ENCODE measurements around the gene KCNJ1.

DNA sequence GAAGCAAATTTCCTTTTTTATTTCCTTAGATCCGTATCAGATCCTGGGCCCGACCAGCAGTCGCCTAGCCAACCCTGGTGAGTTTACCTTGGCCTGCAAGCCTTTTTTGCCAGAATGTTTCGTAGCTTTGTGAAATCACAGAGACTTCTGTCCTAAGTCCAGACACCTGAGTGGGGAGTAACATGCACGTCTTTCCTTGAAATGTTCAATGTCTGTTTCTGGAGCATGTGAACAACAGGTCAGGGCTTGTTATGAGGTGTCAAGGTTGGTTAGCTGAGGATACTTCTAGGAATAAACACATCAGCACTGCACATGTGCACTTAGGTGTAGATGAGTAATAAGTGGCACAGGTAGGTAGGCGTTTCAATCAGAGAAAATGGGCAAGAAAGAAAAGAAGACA lies 58.0 kb downstream of the KCNJ1 start:
- TF ChIP-seq, protein P1, sequence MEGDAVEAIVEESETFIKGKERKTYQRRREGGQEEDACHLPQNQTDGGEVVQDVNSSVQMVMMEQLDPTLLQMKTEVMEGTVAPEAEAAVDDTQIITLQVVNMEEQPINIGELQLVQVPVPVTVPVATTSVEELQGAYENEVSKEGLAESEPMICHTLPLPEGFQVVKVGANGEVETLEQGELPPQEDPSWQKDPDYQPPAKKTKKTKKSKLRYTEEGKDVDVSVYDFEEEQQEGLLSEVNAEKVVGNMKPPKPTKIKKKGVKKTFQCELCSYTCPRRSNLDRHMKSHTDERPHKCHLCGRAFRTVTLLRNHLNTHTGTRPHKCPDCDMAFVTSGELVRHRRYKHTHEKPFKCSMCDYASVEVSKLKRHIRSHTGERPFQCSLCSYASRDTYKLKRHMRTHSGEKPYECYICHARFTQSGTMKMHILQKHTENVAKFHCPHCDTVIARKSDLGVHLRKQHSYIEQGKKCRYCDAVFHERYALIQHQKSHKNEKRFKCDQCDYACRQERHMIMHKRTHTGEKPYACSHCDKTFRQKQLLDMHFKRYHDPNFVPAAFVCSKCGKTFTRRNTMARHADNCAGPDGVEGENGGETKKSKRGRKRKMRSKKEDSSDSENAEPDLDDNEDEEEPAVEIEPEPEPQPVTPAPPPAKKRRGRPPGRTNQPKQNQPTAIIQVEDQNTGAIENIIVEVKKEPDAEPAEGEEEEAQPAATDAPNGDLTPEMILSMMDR (conservative IDR thresholded peaks at IDR 0.05; ENCODE audit: low read length) = no peak
- TF ChIP-seq EZH2phosphoT487 (IDR thresholded peaks at IDR 0.05; ENCODE audit: borderline replicate concordance, low read depth, low read length) = no peak
